NCI-H1436 treated with DMSO at 0.1 percent for 48 hours (cell line): ENCODE measurements around the gene SLC9A8.
"Not testable (repeated sequence)": the region's sequence is repeated elsewhere in the genome, so short reads cannot be mapped to it uniquely, and the experiment has no call there.

Source experiments
- DNase-seq: peaks from one replicate; lab custom pipeline; 2025; lab: John Stamatoyannopoulos, UW

SLC9A8 gene

GRCh38 chr20:49893242-49894072, 80.8 kb downstream of the SLC9A8 start:
- DNase-seq = no peak

DNA sequence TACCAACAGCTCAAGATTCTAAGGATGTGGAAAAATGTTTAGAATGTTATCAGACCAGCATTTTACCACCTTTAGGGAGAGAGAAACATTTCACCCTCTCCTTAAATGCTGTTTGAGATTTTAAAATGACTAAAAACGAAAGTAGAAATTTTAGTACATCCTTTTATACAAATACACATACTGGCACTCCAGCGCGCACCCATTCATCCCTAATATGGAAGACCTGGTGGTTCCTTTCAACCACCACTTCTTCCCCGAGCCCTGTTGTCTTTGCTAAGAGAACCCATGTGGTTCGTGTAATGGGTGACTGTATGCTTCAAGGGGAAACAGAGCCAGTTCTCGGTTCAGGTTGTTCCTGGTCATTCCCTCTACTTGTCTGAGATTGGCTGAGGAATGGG, 81.4 kb downstream of the SLC9A8 start:
- no peak for DNase-seq

DNA sequence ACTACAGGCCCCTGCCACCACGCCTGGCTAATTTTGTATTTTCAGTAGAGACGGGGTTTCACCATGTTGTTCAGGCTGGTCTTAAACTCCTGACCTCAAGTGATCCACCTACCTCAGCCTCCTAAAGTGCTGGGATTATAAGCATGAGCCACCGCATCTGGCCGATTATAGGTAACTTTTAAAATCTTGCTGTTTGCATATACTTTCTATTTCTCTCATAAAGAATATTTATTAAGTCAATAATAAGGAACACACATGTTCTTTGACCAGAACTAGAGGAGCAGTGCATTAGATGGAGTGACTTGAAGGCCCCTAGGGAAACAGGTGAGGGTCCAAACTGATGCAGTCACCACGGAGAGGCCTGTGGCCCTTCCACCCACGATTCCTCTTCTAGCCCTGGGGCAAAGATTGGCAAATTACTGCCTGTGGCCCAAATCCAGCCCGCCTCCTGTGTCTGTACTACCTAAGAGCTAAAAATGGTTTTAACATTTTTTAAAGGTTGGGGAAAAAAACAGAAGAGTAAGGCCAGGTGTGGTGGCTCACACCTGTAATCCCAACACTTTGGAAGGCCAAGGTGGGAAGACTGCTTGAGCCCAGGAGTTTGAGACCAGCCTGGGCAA, 83.0 kb downstream of the SLC9A8 start:
- DNase-seq = not testable (repeated sequence)

- DNase-seq = no peak
These were observed 83.6 kb downstream of the SLC9A8 start for GRCh38 chr20:49896204-49896603.

GRCh38 chr20:49899541-49900383, 87.1 kb downstream of the SLC9A8 start:
- no peak for DNase-seq

GRCh38 chr20:49901588-49901987, 89.0 kb downstream of the SLC9A8 start:
- no peak for DNase-seq

- no peak for DNase-seq
These were observed 92.0 kb downstream of the SLC9A8 start for GRCh38 chr20:49904440-49905214.

DNA sequence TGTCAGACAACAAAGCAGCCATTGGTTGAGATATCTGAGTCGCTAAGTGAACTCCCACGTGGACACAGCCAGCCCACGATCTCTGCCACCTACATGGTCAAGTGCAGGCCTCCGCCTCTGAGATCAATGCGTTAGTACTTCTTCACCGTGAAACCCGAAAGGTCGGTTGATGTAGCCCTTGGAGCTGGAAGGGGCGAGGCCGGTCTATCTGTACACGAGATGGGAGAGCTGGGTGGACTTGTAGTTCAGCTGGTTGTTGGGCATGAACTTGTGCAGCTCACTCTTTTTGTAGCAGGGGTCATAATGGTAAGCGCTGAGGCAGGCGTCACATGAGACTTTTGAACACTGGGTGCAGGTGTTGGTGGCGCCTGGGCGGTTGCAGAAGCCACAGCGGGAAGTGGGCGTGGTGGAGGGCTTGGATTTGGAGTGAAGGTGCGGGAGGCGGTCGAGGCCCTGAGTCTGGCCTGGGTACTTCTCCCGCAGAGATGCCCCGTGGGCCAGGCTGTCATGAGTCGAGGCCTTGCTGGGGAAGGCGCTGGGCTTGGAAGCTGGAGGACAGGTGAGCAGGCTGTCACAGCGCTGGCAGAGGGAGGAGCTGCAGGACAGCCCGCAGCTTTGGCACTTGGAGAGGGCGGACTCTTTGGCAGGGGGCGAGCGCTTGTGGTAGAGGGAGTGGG, 92.9 kb downstream of the SLC9A8 start:
- no peak for DNase-seq

DNA sequence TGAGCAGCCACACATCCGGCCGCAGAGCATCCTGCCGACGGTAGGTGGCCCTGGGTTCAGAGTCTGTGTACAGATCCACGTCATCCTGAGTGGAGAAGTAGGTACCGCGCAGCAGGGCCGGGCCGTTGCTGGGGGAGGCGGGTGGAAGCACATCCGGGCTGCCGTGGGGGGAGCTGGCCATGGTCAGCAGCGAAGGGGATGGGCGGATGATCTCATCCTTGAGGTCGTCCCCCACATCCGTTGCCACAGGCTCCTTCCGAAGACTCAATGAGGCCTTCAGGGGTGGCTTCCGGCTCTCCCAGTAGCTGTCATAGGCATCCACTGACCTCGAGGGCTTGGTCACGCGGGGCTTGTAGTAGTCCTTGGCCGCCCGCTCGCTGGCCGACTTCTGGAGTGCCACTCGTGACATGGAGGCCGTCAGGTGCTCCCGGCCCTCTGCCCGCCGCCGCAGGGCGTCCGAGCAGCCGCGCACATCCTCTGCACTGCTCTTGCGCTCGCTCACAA, 93.5 kb downstream of the SLC9A8 start:
- DNase-seq = no peak

DNA sequence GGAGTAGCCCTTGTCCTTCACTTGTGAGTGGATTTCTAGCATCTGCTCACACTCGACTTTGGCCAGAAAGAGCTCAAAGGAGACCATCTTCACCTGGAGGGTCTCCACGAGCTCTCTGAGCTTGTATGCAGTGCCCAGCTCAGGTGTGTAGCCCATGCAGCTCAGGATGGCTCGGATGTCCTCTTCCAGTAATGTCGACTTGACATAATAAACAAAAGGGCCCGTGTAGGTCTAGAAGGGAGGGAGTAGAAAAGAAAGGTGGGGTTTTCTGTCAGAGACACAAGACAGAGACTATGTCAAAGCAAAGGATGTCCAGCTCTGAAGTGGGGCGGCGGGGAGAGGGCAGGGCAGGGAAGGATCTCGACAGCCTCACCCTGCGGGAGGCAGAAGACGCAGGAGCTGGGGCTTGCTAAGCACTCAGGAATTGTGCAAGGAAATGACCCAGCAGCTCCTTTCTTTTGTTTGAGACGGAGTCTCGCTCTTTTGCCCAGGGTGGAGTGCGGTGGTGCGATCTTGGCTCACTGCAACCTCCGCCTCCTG, 94.1 kb downstream of the SLC9A8 start:
- no peak for DNase-seq

GRCh38 chr20:49907405-49908257, 95.0 kb downstream of the SLC9A8 start:
- no peak for DNase-seq

- DNase-seq = no peak
These were observed 95.6 kb downstream of the SLC9A8 start for GRCh38 chr20:49908258-49908565.

DNA sequence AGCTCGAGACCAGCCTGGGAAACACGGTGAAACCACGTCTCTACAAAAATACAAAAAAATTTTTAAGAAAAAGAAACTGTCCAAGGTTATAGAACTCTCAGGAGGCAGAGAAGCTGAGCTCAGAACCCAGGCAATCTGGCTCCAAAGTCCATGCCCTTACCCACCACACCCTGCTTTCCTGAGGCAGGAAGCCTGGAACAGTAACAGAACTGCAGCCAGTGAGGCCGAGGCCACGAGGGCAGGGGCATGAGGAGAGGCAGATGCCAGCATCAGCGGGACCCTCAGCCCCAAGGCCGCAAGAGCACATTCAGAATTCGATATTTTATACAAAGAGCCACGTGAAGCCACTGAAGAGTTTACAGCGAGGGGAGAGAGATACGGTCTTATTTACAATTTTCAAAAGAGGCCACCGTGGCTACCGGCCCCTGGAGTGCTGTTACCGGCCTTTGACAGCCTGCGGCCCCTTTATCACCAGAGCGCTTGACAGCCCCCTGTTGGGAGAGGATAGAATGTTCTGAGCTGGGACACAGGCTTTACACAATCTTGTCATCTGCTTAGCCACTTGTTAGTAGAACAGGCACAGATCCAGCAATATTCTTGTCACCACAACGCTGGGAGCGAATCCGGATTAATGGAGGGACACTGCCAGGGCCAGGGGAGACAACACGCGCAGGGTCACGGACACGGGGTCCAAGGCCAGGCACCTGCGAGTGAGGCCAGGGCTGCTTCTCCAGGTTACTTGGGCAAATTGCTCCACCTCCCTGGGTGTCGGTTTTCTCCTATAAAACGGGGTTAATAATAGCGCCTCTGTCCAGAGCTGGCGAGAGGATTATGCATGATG, 97.1 kb downstream of the SLC9A8 start:
- no peak for DNase-seq

DNA sequence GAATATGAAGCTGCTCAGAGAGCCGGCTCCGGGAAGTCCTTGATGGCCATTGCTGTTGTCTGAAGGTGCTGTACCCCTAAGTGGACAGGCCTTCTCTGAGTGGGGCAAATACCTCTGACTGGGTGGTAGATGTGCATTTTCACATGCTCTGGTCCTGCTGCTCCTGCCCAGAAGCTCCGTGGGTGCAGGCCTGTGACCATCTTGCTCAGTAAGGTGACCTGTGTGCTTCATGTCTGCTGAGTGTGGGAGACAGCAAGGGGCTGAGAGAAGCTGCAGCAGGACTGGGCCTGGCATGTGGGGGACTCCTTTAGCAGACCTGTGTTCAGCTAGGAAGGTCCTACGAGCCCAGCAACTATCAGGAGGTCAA, 97.7 kb downstream of the SLC9A8 start:
- DNase-seq = no peak

DNA sequence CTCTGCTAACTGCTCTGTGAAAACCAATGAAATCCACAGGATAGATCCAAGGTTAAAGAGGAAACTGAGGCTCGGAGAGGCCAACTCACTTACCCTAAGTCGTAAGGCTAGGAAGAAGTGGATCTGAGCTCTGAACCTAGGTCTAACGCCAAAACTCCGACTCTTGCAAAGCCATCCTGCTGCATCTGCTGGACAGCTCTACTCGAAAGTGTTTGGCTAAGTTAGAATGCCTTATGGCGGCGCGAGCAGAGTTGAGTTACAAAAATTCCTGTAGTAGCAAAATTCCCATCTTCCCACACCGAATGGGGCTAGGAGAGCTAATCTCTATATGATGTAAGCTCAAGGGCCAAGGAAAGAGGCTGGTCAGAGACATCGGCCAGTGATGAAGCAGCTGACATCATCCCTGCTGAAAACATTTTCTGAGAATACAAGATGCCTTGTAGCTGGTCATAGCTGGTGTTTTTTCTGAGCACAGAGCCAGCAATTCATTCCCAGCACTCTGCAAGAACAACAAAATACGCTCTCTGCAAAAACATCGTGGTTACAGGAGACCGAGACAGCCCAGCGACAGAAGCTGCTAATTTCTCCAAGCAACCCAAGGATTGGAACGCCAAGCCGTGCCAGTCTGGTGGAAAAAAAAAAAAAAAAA, 100.9 kb downstream of the SLC9A8 start:
- no peak for DNase-seq

GRCh38 chr20:49914310-49915117, 101.9 kb downstream of the SLC9A8 start:
- no peak for DNase-seq

GRCh38 chr20:49915118-49915379, 102.4 kb downstream of the SLC9A8 start:
- DNase-seq = no peak
